Mononuclear cell (primary cell): ENCODE data around the gene ADGRD1. TPM values are rescaled to one million over a fixed set of nuclear protein-coding genes. Genes with fewer than 3 reads are reported as not detected.

ENCODE experiments used
- H3K27me3 ChIP-seq: 2 replicates; pipeline ENCODE4 v1.6.0; 2011; ENCODE audit warnings: low read length, control low read depth; ENCODE audit not compliant: insufficient read depth
- H3K4me1 ChIP-seq: 2 replicates; pipeline ENCODE4 v1.5.1; 2011; ENCODE audit warnings: mild to moderate bottlenecking, low read length, control low read depth; ENCODE audit not compliant: insufficient read depth
- H3K4me3 ChIP-seq: 2 replicates; pipeline ENCODE4 v1.5.1; 2011; ENCODE audit warnings: mild to moderate bottlenecking, low read length, moderate library complexity
- H3K9me3 ChIP-seq: 2 replicates; pipeline ENCODE4 v1.5.1; 2011; ENCODE audit warnings: low read depth, mild to moderate bottlenecking, control low read depth, low read length
- total RNA-seq: library from RNA; depleted of rRNA; stranded (reverse); fragments of >200 nt; gene quantifications from one replicate; pipeline ENCODE4 v1.2.3, GENCODE V29; 2012

Gene ADGRD1
- total RNA-seq, 1 donor = 2.3 TPM

- no peaks in the 10 kb centered on the region for H3K27me3 ChIP-seq
- H3K9me3 ChIP-seq = no peaks in the 10 kb centered on the region
- H3K4me1 ChIP-seq = peaks cover 20% of the 10 kb centered on the region
- H3K4me3 ChIP-seq = no peak overlapping the region
These were observed 141.4 kb downstream of the ADGRD1 start for GRCh38 chr12:131094831-131095805.

DNA sequence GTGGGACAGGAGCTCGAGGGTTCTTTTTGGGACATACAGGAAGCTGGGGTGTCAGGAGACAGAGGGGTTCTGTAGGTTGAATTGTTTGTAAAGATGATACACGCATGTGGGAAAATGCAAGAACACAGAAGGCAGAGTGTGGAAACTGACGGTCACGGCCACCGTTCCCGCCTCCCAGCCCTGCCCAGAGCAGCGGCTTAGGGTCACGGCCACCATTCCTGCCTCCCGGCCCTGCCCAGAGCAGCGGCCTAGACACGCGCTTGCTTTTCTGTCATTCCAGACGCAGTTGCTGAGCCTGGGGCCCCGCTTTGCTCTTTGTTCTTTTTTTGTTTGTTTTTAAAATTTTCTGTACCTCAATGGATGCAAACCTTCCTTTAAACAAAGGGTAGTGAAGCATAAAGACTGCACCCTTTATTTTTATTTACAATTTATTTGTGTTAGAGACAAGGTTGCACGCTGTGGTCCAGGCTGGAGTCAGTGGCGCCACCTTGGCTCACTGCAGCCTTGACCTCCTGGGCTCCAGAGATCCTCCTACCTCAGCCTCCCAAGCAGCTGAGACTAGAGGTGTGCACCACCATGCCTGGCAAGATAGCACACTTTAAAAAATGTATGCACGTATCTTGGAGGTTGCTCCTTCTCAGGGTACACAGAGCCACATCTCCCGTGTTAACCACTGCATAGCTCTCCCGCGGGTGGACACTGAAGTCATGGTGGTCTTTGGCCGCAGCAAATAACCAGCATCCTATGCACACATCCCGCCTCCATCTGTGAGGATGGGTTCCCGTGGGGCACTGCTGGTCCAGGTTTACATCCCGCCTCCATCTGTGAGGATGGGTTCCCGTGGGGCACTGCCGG is 142.3 kb downstream of the ADGRD1 start:
- Histone ChIP-seq H3K4me1 (peaks cover 20% of the 10 kb centered on the region), H3K9me3 (no peaks in the 10 kb centered on the region)

DNA sequence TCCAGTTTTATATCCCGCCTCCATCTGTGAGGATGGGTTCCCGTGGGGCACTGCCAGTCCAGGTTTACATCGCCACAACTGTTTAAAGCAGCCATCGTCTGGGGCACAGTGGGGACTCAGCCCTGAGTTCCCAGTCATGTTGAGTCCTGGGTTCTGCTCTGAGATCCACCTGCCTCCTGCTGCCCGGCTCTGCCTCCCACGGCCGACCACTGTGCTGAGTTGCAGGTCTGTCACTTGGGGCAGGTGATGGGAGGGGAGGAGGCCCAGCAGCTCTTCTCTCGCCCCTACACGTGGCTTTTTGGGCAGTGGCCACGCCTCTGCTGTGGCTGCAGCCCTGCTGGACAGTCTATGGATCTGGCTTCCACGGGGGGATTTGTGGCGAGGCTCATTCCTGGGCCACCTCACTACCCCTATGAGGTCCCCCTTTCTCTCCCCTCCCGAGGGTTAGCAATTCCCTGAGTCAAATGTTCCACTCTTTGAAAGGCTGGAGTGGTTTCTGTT is 143.0 kb downstream of the ADGRD1 start:
- Histone ChIP-seq H3K4me3 (no peak overlapping the region), H3K9me3 (no peaks in the 10 kb centered on the region), H3K4me1 (peaks cover 26% of the 10 kb centered on the region), H3K27me3 (no peaks in the 10 kb centered on the region)

More for the DNA sequence above, 142.3 kb downstream of the ADGRD1 start:
- H3K4me3 ChIP-seq = no peak overlapping the region
- no peaks in the 10 kb centered on the region for H3K27me3 ChIP-seq

DNA sequence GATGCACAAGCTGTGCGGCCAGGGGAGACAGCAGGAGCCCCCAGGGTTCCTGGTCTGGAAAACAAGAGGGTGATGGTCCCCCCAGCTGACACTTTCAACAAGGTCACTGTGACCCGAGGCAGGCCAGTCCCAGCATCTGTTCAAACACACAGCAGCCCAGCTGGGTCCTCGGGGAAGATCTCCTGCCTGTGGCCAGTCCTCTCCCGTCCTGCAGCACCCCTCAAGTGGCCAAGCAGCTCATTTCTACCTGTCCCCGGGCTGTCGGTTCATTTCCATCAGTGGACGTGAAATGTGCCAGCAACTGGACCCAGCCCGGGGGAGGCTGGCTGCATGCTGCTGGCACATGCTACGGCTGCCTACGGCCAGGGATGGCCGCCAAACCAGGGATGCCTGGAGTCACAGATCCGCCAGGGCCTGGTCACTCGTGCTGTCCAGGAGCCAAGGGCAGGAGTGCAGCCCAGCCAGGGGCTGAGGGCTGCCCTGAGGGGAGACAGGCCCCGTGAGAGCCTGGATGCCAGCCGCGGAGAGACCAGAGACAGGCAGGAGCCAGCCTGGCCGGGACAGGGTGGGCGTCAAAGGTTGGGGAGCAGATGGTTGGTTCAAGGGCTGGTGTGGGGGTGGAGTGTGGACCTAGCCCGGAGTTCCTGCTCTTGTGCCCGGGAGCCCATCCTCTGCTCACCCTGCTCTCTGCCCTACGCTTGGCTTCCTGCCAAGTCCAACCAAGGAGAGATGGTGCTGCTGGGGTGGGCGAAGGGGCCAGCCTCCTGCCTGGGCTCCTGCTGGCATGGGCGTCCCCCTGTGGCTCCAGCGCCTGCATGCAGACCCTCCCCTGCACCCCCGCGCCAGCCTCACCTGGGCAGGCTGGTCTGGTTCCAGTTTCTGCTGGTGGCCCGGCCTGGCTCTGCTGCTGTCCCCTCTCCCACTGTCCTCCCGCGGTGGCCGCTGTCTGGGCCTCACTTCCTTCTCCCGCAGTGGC is 143.8 kb downstream of the ADGRD1 start:
- H3K4me1 ChIP-seq = peaks cover 32% of the 10 kb centered on the region
- H3K9me3 ChIP-seq = no peaks in the 10 kb centered on the region

GRCh38 chr12:131098178-131098981 is 144.7 kb downstream of the ADGRD1 start:
- H3K9me3 ChIP-seq = no peaks in the 10 kb centered on the region
- no peak overlapping the region for H3K4me3 ChIP-seq
- H3K27me3 ChIP-seq = no peaks in the 10 kb centered on the region
- peaks cover 32% of the 10 kb centered on the region for H3K4me1 ChIP-seq

More for the DNA sequence above, 143.8 kb downstream of the ADGRD1 start:
- no peaks in the 10 kb centered on the region for H3K27me3 ChIP-seq
- H3K4me3 ChIP-seq = no peak overlapping the region

DNA sequence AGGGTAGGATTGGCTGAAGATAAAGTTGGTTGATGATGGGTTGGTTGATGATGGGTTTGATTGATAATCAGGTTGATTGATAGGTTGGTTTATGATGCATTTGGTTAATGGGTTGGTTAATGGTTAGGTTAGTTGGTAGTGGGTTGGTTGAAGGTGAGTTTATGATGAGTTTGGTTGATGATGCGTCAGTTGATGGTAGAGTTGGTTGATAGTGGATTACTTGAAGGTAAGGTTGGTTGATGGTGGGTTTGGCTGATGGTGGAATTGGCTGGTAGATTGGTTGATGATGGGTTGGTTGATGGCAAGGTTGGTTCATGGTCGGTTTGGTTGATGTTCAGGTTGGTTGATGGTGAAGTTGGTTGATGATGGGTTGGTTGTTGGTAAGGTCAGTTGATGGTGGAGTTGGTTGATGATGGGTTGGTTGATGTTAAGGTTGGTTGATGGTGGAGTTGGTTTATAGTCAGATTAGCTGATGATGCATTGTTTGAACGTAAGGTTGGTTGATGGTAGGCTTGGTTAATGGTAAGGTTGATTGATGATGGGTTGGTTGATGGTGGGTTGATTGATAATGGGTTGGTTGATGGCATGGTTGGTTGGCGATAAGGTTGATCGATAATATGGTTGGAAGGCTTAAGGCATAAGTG is 146.4 kb downstream of the ADGRD1 start:
- peaks cover 34% of the 10 kb centered on the region for H3K4me1 ChIP-seq
- H3K4me3 ChIP-seq = no peak overlapping the region
- no peaks in the 10 kb centered on the region for H3K9me3 ChIP-seq
- H3K27me3 ChIP-seq = no peaks in the 10 kb centered on the region

DNA sequence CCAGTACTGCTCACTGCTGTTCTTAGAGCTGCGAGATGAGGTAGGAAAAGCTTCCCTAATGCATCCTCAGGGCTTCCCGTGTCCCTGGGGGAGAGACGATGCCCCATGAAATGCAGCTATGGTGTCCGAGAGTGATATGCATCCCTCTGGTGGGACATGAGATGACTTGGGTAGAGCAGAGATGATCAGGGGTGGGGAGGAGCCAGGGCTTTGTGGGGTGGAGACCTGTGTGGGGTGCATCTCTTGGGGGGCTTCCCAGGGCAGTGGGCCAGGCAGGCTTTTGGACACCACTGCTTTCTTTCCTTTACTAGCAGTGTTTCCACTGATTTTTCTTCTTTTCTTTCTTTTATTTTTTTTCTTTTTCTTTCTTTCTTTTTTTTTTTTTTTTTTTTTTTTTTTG is 147.3 kb downstream of the ADGRD1 start:
- no peaks in the 10 kb centered on the region for H3K27me3 ChIP-seq

DNA sequence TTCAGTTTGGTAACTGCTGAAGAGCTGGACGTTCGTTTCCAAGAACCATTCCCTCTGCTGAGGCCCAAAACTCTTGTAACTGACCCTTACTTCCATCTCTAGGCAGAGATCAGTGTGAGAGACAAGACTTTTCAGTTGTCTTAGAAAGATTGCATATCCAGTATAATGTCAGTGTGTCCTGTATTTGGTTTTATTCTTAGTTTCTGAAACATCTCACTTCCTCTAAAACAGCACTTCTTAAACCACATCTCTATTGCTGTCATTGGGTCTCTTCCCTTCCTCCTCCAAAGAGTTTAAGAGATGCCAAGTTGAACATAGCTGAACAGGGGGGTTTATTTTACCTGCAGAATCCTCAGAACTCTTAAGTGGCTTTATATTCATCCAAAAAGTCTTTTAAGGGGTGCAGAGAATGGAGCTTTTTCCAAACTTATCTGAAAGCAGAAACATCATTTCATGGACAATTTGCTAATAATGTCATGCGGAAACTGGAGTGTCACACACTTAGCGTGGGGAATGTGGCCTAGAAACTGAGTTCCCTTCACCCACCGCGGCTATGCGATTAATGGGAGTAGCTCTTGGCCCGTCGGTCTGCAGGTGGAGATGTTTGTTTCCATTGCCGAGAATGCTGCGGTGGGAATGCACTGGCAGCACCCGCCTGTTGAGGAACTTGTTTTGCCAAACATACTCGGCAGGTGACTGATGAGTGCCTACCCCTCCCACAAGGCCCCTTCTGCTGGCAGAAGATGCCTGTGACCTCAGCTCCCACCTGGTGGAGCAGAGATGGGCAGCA is 148.2 kb downstream of the ADGRD1 start:
- no peaks in the 10 kb centered on the region for H3K9me3 ChIP-seq

More for the DNA sequence above, 147.3 kb downstream of the ADGRD1 start:
- Histone ChIP-seq H3K9me3 (no peaks in the 10 kb centered on the region), H3K4me1 (peaks cover 38% of the 10 kb centered on the region), H3K4me3 (no peak overlapping the region)

GRCh38 chr12:131102493-131102931 is 148.8 kb downstream of the ADGRD1 start:
- H3K4me1 ChIP-seq = peaks cover 38% of the 10 kb centered on the region
- no peak overlapping the region for H3K4me3 ChIP-seq
- H3K27me3 ChIP-seq = no peaks in the 10 kb centered on the region
- H3K9me3 ChIP-seq = no peaks in the 10 kb centered on the region

More for the DNA sequence above, 148.2 kb downstream of the ADGRD1 start:
- Histone ChIP-seq H3K4me1 (peaks cover 38% of the 10 kb centered on the region), H3K27me3 (no peaks in the 10 kb centered on the region), H3K4me3 (no peak overlapping the region)

DNA sequence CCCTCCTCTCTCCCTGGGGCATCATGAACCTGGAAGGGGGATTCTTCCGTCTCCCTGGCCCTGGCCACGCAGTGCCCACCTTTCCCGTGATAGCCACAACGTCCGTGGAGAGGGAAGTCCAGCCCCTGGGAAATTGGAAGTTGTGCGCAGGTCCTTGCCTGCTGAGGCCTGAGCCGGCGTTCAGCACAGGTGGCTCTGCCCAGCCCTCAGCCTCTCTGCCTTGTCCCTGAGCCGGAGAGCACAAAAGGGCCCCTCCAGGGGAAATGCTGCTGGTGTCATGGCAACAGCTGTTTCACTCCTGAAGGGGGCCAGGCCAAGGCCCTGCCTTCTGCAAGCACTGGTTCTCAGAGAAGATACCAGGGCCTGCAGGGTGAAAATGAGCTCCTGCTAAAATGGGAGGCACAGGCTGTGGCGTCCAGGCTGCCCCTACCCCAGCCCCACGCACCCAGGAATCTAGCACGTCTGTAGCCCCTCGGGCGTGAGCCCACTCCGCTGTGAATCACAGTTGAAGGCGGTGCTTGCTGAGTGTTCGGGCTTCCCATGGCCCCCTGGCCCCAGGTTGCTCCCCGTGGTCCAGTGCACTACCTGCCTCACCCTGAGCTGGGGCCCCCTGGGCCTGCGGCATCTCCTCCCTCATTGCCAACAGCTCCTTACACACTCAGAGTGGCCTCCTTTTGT is 149.4 kb downstream of the ADGRD1 start:
- no peak overlapping the region for H3K4me3 ChIP-seq
- peaks cover 38% of the 10 kb centered on the region for H3K4me1 ChIP-seq
- H3K27me3 ChIP-seq = no peaks in the 10 kb centered on the region
- H3K9me3 ChIP-seq = no peaks in the 10 kb centered on the region

DNA sequence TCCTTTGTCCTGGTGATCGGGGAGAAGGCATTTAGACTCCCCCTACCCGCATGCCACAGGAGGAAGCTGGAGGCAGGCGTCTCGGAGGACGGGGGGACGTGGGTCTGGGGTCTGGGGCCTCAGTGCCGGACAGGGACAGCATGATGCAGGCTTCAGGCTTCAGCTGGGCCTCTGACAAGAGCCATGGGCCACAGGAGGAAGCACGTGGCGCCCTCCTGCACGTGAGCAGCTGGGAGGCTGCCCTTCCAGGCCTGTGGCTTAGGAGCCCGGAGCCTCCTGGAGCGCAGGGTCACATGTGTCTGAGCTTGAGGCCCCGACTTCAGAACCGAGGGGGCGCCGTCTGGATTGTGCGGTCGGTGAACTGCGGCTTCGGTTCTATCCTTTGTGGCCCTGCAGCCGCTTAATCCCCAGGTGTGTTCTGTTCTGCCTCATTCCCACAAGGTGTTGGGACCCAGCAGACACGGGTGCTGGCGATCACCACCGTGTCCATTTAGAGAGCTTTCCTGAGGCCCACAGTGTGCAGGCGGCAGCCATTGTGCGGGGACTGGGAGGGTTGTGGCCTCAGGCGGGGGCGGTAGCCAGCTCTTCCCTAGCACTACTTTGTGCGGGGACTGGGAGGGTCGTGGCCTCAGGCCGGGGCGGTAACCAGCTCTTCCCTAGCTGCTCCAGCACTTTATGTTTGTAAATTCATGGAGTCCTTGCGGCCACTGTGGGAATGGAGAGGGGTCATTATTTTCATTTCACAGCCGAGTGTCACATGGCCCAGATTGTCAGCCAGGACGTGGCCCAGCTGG is 150.2 kb downstream of the ADGRD1 start:
- no peaks in the 10 kb centered on the region for H3K9me3 ChIP-seq
- no peak overlapping the region for H3K4me3 ChIP-seq
- H3K27me3 ChIP-seq = no peaks in the 10 kb centered on the region
- peaks cover 38% of the 10 kb centered on the region for H3K4me1 ChIP-seq
